K562 (cell line): ENCODE data around the gene UNC5C. TPM values are rescaled to one million over a fixed set of nuclear protein-coding genes. Genes with fewer than 3 reads are reported as not detected.
A peak's percentile ranks its signal among the peaks of the same experiment; 100 is the strongest.

Experiments used
- CTCF ChIP-seq, 3 experiments: IDR thresholded peaks in 2 of 3; conservative IDR thresholded peaks in 1 of 3; 2 replicates each; pipeline ENCODE4 v1.5.1; 2011 to 2012; ENCODE audit warnings: low read length in 3 of 3, mild to moderate bottlenecking in 3 of 3, control low read depth in 2 of 3, improper control_type of control experiment in 1 of 3, inconsistent platforms in 1 of 3, low read depth in 1 of 3, mixed read lengths in 1 of 3, moderate library complexity in 1 of 3; ENCODE audit not compliant: insufficient read depth in 2 of 3
- MAFG ChIP-seq: fragments of 450-650 bp; conservative IDR thresholded peaks from 2 replicates; pipeline ENCODE4 v1.6.1; 2016; ENCODE audit warnings: missing genetic modification characterization, missing compliant biosample characterization
- NFE2 ChIP-seq: IDR thresholded peaks from 2 replicates; pipeline ENCODE4 v1.6.1; 2014; ENCODE audit warnings: antibody characterized with exemption, low read depth
- REST ChIP-seq, 2 experiments: fragments of 450-650 bp; formaldehyde crosslinking in 1 of 2; IDR thresholded peaks; 2 replicates each; pipeline versions ENCODE4 v1.4.0 to v1.6.1; 2014 to 2020; ENCODE audit warnings: mild to moderate bottlenecking in 2 of 2, borderline replicate concordance in 1 of 2, low read depth in 1 of 2
- SMC3 ChIP-seq: conservative IDR thresholded peaks from 2 replicates; pipeline ENCODE4 v1.6.1; 2011; ENCODE audit warnings: low read depth, low read length, improper control_type of control experiment; ENCODE audit not compliant: insufficient read depth
- polyA plus RNA-seq, 8 experiments: library from polyadenylated mRNA; depleted of rRNA in 4 of 8; stranded (reverse) in 5 of 8; unstranded in 3 of 8; fragments of >200 nt; fragmentation: Nextera tagmentation in 2 of 8; fragmentation: Illumina TruSeq in 1 of 8; extraction: Ambion mirVana in 2 of 8; extraction: Trizol in 1 of 8; gene quantifications; 2 replicates each; pipeline versions ENCODE4 v1.2.1 to v1.2.3, GENCODE V29; 2011 to 2014; ENCODE audit warnings: inconsistent platforms in 1 of 8, missing spikeins in 1 of 8
- total RNA-seq, 7 experiments: library from RNA; depleted of rRNA in 6 of 7; stranded (reverse); fragments of >200 nt in 6 of 7; fragmentation: Illumina TruSeq in 2 of 7; extraction: Trizol in 2 of 7; gene quantifications; 2 replicates each; pipeline versions ENCODE4 v1.2.1 to v1.2.3, GENCODE V29; 2011 to 2021; ENCODE audit warnings: low replicate concordance in 1 of 7

The UNC5C gene
- total and polyA plus RNA-seq, 9 of the 15 experiments (the other 6 are each of a cell fraction or from before 2014, with no cell fraction given), result under 0.01 to 0.10 (median 0.03) TPM; not detected in 1

DNA sequence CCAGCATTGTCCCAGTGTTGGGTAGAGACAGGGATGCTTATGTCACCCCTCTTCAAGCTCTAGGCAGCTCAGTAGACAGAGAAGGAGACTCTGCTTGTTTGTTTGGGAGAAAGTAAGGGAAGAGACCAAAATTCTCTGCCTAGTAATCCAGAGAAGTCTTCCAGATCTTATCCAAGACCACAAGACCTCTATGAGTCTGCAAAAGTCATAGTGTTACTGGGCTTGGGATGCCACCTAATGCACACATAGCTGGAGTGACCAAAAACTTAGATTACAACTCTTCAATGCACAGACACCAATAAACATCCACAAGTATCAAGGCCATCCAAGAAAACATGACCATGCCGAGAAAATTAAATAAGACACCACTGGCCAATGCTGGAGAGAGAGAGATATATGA lies 205.5 kb downstream of the UNC5C start (continued):
- TF ChIP-seq REST (IDR thresholded peaks at IDR 0.05; ENCODE audit: borderline replicate concordance) (peak; percentile 54; the same call in 1 of the 2 replicates), REST (CRISPR knock-in tag; IDR thresholded peaks at IDR 0.05; ENCODE audit: low read depth) (no peak), MAFG (tag) (no peak), SMC3 (no peak), NFE2 (peak; percentile 55), CTCF (IDR thresholded peaks at IDR 0.05 in 2 of 3, conservative IDR thresholded peaks at IDR 0.05 in 1 of 3; ENCODE audit: insufficient read depth in 2 of 3, low read depth in 1 of 3, low read length in 3 of 3) (peak in 1 of 3 experiments; percentile 47; a peak in 2 of 6 replicates)
- TF ChIP-seq, all 486 proteins: peak for 4
